ENCODE measurements around the gene ZNF100. TPM values are rescaled to one million over a fixed set of nuclear protein-coding genes. Genes with fewer than 3 reads are reported as not detected.
A peak's percentile ranks its signal among the peaks of the same experiment; 100 is the strongest.
"Not testable (repeated sequence)": the region's sequence is repeated elsewhere in the genome, so short reads cannot be mapped to it uniquely, and the experiment has no call there.

The ZNF100 gene
- polyA plus RNA-seq (2013, experiment 1 of 2) = 15.4 TPM
- polyA plus RNA-seq (2013, experiment 2 of 2) = 15.6 TPM

- WGBS, 2 donors (ENCODE audit: extremely low coverage in 2 of 2, insufficient read length in 2 of 2, insufficient replicate concordance in 1 of 2) = no CpG with 5 or more reads among the region's 35 CpGs
- H3K4me1 ChIP-seq (ENCODE audit: control insufficient read depth in 2 of 2, insufficient read depth in 1 of 2, low read depth in 1 of 2, low read length in 2 of 2) = peaks cover 0 to 3% of the 10 kb centered on the region in 2 donors
- no peak within 1 kb of the TSS for H3K4ac ChIP-seq (ENCODE audit: low read length)
- peaks cover 2% of the 10 kb centered on the region for H3K79me1 ChIP-seq (ENCODE audit: low read depth, low read length)
- no peaks in the 10 kb centered on the region for H3K27me3 ChIP-seq (ENCODE audit: control insufficient read depth in 3 of 3, insufficient read depth in 3 of 3, low read depth in 1 of 3, low read length in 3 of 3)
- H2AK5ac ChIP-seq (ENCODE audit: low read depth, low read length) = peak within 1 kb of the TSS; percentile 4
- H4K8ac ChIP-seq (ENCODE audit: low read depth, low read length) = no peak within 1 kb of the TSS
- peak within 1 kb of the TSS; percentile 88 for H3K27ac ChIP-seq (replicated peaks; ENCODE audit: low read length)
- peak within 1 kb of the TSS; percentile 62 for H3K4me2 ChIP-seq (ENCODE audit: insufficient read depth, low read length, poor library complexity, severe bottlenecking)
- H2BK15ac ChIP-seq (ENCODE audit: low read length) = no peak within 1 kb of the TSS
- H3K18ac ChIP-seq (ENCODE audit: low read length) = peak within 1 kb of the TSS; percentile 92
- H2BK5ac ChIP-seq (ENCODE audit: low read length) = no peak within 1 kb of the TSS
- H3K9ac ChIP-seq (ENCODE audit: low read depth, low read length, poor library complexity) = peak within 1 kb of the TSS; percentile 94
- H3K9me3 ChIP-seq (replicated peaks in 1 of 2; ENCODE audit: control insufficient read depth in 2 of 2, insufficient read depth in 1 of 2, low read depth in 1 of 2, low read length in 2 of 2) = peaks cover 0 to 39% of the 10 kb centered on the region in 2 donors
- no peak within 1 kb of the TSS for H2BK120ac ChIP-seq (ENCODE audit: low read depth, low read length)
- peaks cover 21 to 40% of the 10 kb centered on the region in 2 donors for H3K36me3 ChIP-seq (replicated peaks in 1 of 2; ENCODE audit: control insufficient read depth in 2 of 2, insufficient read depth in 2 of 2, low read length in 2 of 2)
- peak within 1 kb of the TSS; percentile 97 for H3K23ac ChIP-seq (ENCODE audit: low read depth, low read length, poor library complexity)
- peak; percentile 91 for DNase-seq (ENCODE audit: low spot score)
- H4K91ac ChIP-seq (ENCODE audit: low read depth, low read length, poor library complexity) = no peak within 1 kb of the TSS
- H3K14ac ChIP-seq (ENCODE audit: low read length) = peak within 1 kb of the TSS; percentile 82
- peak within 1 kb of the TSS; percentile 85 for H2AFZ ChIP-seq (ENCODE audit: low read length)
- H3K4me3 ChIP-seq (ENCODE audit: low read length in 2 of 2) = peak within 1 kb of the TSS; percentile 86 to 92
- H2BK12ac ChIP-seq (ENCODE audit: low read length) = no peak within 1 kb of the TSS
Measured at GRCh38 chr19:21767065-21767800, at the start of gene ZNF100. TSS of gene ZNF100 (minus strand) at chr19:21767579. CDS start at chr19:21767429, 150 bp downstream.

- H3K27me3 ChIP-seq (ENCODE audit: control insufficient read depth in 3 of 3, insufficient read depth in 3 of 3, low read depth in 1 of 3, low read length in 3 of 3) = no peaks in the 10 kb centered on the region
- H2BK12ac ChIP-seq (ENCODE audit: low read length) = no peak overlapping the region
- H3K4me1 ChIP-seq (ENCODE audit: control insufficient read depth in 2 of 2, insufficient read depth in 1 of 2, low read depth in 1 of 2, low read length in 2 of 2) = no peaks in the 10 kb centered on the region
- peaks cover 42 to 100% of the 10 kb centered on the region in 2 donors for H3K36me3 ChIP-seq (replicated peaks in 1 of 2; ENCODE audit: control insufficient read depth in 2 of 2, insufficient read depth in 2 of 2, low read length in 2 of 2)
- H3K23ac ChIP-seq (ENCODE audit: low read depth, low read length, poor library complexity) = no peak overlapping the region
- WGBS, 2 donors (ENCODE audit: extremely low coverage in 2 of 2, insufficient read length in 2 of 2, insufficient replicate concordance in 1 of 2) = no CpG with 5 or more reads among the region's 4 CpGs
- H2BK5ac ChIP-seq (ENCODE audit: low read length) = no peak overlapping the region
- no peak overlapping the region for H2AFZ ChIP-seq (ENCODE audit: low read length)
- no peak overlapping the region for H4K8ac ChIP-seq (ENCODE audit: low read depth, low read length)
- no peak overlapping the region for H2BK15ac ChIP-seq (ENCODE audit: low read length)
- no peak overlapping the region for H2AK5ac ChIP-seq (ENCODE audit: low read depth, low read length)
- H3K27ac ChIP-seq (replicated peaks; ENCODE audit: low read length) = no peak overlapping the region
- no peak overlapping the region for H3K18ac ChIP-seq (ENCODE audit: low read length)
- H3K4me2 ChIP-seq (ENCODE audit: insufficient read depth, low read length, poor library complexity, severe bottlenecking) = no peak overlapping the region
- H3K14ac ChIP-seq (ENCODE audit: low read length) = no peak overlapping the region
- H2BK120ac ChIP-seq (ENCODE audit: low read depth, low read length) = no peak overlapping the region
- H3K9me3 ChIP-seq (replicated peaks in 1 of 2; ENCODE audit: control insufficient read depth in 2 of 2, insufficient read depth in 1 of 2, low read depth in 1 of 2, low read length in 2 of 2) = peaks cover 33 to 100% of the 10 kb centered on the region in 2 donors
- no peak overlapping the region for H4K91ac ChIP-seq (ENCODE audit: low read depth, low read length, poor library complexity)
- H3K9ac ChIP-seq (ENCODE audit: low read depth, low read length, poor library complexity) = no peak overlapping the region
- H3K4ac ChIP-seq (ENCODE audit: low read length) = no peak overlapping the region
- no peak for DNase-seq (ENCODE audit: low spot score)
- H3K4me3 ChIP-seq (ENCODE audit: low read length in 2 of 2) = no peak overlapping the region
- H3K79me1 ChIP-seq (ENCODE audit: low read depth, low read length) = peaks cover 1% of the 10 kb centered on the region
Measured at GRCh38 chr19:21812448-21812847, 45.1 kb upstream of the ZNF100 start.

GRCh38 chr19:21808400-21809000 lies 41.1 kb upstream of the ZNF100 start:
- Histone ChIP-seq H3K9me3 (replicated peaks in 1 of 2; ENCODE audit: control insufficient read depth in 2 of 2, insufficient read depth in 1 of 2, low read depth in 1 of 2, low read length in 2 of 2) (peaks cover 17 to 99% of the 10 kb centered on the region in 2 donors), H3K36me3 (replicated peaks in 1 of 2; ENCODE audit: control insufficient read depth in 2 of 2, insufficient read depth in 2 of 2, low read length in 2 of 2) (peaks cover 20 to 83% of the 10 kb centered on the region in 2 donors)
- not testable (repeated sequence) for H4K91ac ChIP-seq (ENCODE audit: low read depth, low read length, poor library complexity); H3K27ac ChIP-seq (replicated peaks; ENCODE audit: low read length); H3K4me2 ChIP-seq (ENCODE audit: insufficient read depth, low read length, poor library complexity, severe bottlenecking); H2BK12ac ChIP-seq (ENCODE audit: low read length); H2BK5ac ChIP-seq (ENCODE audit: low read length); H3K4me3 ChIP-seq (ENCODE audit: low read length in 2 of 2); H3K4ac ChIP-seq (ENCODE audit: low read length); H3K18ac ChIP-seq (ENCODE audit: low read length); H3K4me1 ChIP-seq (ENCODE audit: control insufficient read depth in 2 of 2, insufficient read depth in 1 of 2, low read depth in 1 of 2, low read length in 2 of 2); H4K8ac ChIP-seq (ENCODE audit: low read depth, low read length); H2AFZ ChIP-seq (ENCODE audit: low read length); H2BK120ac ChIP-seq (ENCODE audit: low read depth, low read length); H2AK5ac ChIP-seq (ENCODE audit: low read depth, low read length); H3K14ac ChIP-seq (ENCODE audit: low read length); DNase-seq (ENCODE audit: low spot score); H2BK15ac ChIP-seq (ENCODE audit: low read length); H3K79me1 ChIP-seq (ENCODE audit: low read depth, low read length); H3K23ac ChIP-seq (ENCODE audit: low read depth, low read length, poor library complexity); H3K9ac ChIP-seq (ENCODE audit: low read depth, low read length, poor library complexity); H3K27me3 ChIP-seq (ENCODE audit: control insufficient read depth in 3 of 3, insufficient read depth in 3 of 3, low read depth in 1 of 3, low read length in 3 of 3)
- no CpG with 5 or more reads among the region's 3 CpGs for WGBS, 2 donors (ENCODE audit: extremely low coverage in 2 of 2, insufficient read length in 2 of 2, insufficient replicate concordance in 1 of 2)

- Histone ChIP-seq H4K91ac (ENCODE audit: low read depth, low read length, poor library complexity) (no peak overlapping the region), H2BK15ac (ENCODE audit: low read length) (no peak overlapping the region), H3K4me3 (ENCODE audit: low read length in 2 of 2) (no peak overlapping the region), H3K9me3 (replicated peaks in 1 of 2; ENCODE audit: control insufficient read depth in 2 of 2, insufficient read depth in 1 of 2, low read depth in 1 of 2, low read length in 2 of 2) (peaks cover 2 to 4% of the 10 kb centered on the region in 2 donors), H3K27ac (replicated peaks; ENCODE audit: low read length) (no peak overlapping the region), H2AK5ac (ENCODE audit: low read depth, low read length) (no peak overlapping the region), H2BK12ac (ENCODE audit: low read length) (no peak overlapping the region), H2AFZ (ENCODE audit: low read length) (no peak overlapping the region), H2BK120ac (ENCODE audit: low read depth, low read length) (no peak overlapping the region), H3K23ac (ENCODE audit: low read depth, low read length, poor library complexity) (no peak overlapping the region), H3K14ac (ENCODE audit: low read length) (no peak overlapping the region), H3K4ac (ENCODE audit: low read length) (no peak overlapping the region), H3K9ac (ENCODE audit: low read depth, low read length, poor library complexity) (no peak overlapping the region), H3K36me3 (replicated peaks in 1 of 2; ENCODE audit: control insufficient read depth in 2 of 2, insufficient read depth in 2 of 2, low read length in 2 of 2) (no peaks in the 10 kb centered on the region), H4K8ac (ENCODE audit: low read depth, low read length) (no peak overlapping the region), H3K27me3 (ENCODE audit: control insufficient read depth in 3 of 3, insufficient read depth in 3 of 3, low read depth in 1 of 3, low read length in 3 of 3) (no peaks in the 10 kb centered on the region), H3K4me2 (ENCODE audit: insufficient read depth, low read length, poor library complexity, severe bottlenecking) (no peak overlapping the region), H3K79me1 (ENCODE audit: low read depth, low read length) (no peaks in the 10 kb centered on the region), H2BK5ac (ENCODE audit: low read length) (no peak overlapping the region), H3K4me1 (ENCODE audit: control insufficient read depth in 2 of 2, insufficient read depth in 1 of 2, low read depth in 1 of 2, low read length in 2 of 2) (no peaks in the 10 kb centered on the region), H3K18ac (ENCODE audit: low read length) (no peak overlapping the region)
- no peak for DNase-seq (ENCODE audit: low spot score)
- no CpG with 5 or more reads among the region's 5 CpGs for WGBS, 2 donors (ENCODE audit: extremely low coverage in 2 of 2, insufficient read length in 2 of 2, insufficient replicate concordance in 1 of 2)
Measured at GRCh38 chr19:21789466-21790085, 22.2 kb upstream of the ZNF100 start.

Data from neuronal stem cell (in vitro differentiated cells).